ENCODE measurements around the gene MTSS2.

MTSS2 gene

DNA sequence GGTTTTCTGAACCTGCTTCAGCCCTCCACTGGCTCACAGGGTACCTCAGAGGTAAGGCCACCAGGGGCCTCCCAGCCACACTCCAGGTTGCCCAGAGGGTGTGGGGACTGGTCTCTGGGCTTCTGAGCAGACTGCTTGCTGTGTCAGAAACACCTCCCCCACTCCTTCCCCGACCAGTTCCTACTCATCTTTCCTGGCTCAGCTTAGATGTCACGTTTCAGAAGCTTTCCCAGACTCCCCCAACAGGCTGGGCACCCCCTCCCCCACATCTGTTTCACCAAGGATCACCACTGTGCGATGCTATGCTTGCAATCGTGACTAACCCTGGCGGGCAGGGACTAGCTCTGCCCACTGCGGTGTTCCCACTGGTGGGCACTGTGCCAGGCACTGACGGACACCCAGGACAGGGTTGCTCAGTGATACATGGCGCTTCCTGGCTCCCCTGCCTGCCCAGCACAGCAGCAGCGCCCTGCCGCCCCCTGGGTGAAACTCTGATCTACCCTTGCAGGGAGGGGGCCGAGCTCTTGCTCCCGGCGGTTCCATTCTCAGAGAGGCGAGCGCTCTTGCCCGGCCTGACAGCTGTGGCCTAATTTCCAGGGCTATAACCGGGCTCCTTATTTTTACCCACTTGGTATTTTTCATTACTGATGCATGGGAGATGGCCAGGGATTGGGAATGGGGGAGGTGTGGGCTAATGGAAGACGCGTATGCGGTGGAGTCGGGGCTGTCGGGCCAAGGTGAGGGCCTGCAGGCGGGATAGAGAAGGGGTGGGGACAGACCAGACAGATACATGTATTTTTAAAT is 29.4 kb upstream of the MTSS2 start:
- DNase-seq (ENCODE audit: low read depth in 2 of 2), result no peak

DNA sequence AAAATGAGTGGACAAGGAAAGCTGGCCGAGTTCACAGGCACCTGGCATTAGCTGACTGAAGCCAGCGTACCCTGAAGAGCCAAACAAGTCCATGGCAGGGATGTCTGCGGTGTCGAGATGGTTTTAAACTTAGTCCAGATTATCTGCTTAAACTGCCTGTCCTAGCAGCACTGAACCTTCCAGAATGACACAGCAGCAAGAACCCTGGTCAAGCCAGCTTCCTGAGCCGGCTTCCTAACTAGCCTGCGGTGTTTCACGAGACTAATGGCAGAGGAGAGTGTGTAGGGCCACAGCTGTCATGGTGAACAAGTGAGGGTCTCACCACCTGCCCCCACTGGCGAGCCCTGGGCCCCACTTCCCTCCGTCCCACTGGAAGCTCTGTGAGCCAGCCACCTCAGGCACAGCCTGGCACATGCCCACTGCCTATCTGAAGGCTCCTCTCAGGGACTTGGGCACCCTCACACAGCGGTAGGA is 28.8 kb upstream of the MTSS2 start:
- no peak for DNase-seq (ENCODE audit: low read depth in 2 of 2)

DNA sequence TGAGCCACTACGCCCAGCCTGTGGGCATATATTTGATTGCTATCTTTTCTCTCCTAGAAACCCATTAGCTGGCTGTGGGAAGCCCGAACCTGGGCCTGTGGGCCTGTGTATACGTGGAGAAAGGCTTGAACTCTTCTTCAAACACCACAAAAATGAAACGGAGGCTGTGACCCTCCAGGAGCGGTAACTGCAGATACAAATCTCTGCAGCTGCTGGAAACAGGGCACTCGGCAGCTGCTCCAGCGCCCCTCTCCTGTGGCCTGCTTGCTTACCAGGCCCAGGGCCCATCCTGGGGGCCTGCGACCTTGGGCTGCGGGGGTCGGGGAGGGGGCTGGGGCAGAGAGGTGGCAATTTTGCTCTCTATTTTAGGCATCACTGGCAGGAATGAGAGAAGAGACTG is 28.0 kb upstream of the MTSS2 start:
- DNase-seq (ENCODE audit: low read depth in 2 of 2), result no peak

DNA sequence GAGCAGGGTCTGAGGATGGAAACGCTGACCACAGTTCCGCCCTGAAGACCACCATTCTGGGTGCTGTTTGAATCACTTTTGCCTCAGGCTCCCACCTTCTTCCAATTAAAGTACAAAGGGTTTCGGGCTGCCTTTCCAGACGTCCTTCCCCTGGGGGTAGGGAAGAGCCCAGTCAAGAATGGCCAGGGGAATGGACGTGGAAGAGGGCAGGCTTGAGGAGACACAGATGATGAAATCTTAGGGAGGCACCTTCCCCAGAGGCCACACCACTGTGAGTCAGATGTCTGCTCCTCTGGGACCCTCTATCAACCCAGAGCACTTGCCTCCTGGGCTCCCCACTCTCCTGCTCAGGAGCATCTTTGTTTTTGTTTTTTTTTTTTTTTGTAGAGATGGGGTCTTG is 27.5 kb upstream of the MTSS2 start:
- DNase-seq (ENCODE audit: low read depth in 2 of 2), result no peak

DNA sequence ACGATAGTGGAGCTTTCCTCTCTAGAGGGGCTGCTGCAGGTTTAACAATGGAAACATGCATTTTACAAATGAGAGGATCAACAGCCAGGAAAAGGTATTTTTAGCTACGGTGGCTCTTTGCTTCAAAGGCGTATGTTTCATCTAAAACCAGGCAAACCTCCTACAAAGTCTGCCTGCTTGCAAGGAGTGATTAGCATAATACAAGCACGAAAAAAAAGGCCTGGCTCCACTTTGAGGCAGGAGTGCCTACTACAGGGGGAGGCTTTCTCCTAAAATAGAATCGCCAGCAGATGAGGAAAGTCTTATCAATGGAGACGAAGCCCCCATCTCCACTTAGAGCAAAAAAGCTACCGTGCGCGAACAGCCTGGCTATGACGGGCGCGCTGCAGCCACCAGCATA is 27.1 kb upstream of the MTSS2 start:
- no peak for DNase-seq (ENCODE audit: low read depth in 2 of 2)

DNA sequence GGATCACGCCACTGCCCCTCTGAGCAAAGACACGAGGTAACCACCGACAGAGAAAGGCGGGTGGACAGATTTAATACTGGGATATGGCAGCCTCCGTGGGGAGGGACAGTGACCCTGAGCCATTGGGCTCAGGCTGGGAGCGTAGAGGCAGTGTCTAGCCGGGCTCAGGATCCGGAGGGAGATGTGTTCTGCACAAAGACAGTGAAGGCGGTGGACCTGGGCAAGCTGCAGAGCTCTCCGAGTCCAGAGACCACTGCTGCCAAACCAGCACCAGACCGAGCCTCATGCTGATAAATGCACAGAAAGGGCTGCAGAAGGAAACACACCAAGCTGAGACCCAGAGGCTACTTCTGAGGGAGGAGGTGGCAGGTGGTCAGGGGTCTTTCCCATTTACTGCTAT is 26.5 kb upstream of the MTSS2 start:
- no peak for DNase-seq (ENCODE audit: low read depth in 2 of 2)

DNA sequence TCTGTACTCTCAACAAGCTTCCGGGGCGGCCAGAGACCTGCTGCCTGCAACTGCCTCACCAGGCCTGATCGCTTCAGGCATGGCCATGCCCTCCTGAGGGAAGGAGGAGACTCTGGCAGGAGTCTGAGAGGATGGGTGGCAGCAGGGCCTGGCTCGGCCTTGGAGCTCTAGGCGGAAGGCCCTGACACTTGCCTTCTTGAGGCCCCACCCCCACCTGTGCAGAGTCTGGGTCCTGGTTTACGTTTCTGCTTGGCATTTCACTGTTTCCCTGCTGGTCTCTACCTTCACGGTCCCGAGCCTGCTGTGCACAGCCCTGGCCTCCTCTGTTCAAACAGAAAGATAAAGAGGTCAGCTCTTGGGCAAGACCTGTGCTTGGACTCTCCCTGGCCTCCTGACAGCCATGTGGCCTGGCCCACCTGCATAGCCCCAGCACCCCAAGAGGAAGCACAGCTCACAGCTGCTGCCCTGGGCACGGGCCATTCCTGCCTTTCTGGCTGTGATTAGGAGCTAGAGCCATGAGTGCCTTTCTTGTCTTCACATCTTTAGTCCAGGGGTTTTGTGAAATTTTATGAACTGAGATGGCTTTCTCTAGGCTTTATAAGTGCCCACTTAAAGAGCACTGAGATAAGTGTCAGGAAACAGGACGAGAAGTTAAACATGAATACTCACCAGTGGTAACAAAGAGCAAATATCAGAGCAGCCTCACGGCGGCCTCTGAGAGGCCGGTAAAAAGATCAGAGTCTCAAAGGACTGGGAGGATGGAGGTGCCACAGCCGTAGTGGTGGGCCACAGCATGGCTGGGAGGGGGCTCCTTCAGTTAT is 25.6 kb upstream of the MTSS2 start:
- no peak for DNase-seq (ENCODE audit: low read depth in 2 of 2)

DNA sequence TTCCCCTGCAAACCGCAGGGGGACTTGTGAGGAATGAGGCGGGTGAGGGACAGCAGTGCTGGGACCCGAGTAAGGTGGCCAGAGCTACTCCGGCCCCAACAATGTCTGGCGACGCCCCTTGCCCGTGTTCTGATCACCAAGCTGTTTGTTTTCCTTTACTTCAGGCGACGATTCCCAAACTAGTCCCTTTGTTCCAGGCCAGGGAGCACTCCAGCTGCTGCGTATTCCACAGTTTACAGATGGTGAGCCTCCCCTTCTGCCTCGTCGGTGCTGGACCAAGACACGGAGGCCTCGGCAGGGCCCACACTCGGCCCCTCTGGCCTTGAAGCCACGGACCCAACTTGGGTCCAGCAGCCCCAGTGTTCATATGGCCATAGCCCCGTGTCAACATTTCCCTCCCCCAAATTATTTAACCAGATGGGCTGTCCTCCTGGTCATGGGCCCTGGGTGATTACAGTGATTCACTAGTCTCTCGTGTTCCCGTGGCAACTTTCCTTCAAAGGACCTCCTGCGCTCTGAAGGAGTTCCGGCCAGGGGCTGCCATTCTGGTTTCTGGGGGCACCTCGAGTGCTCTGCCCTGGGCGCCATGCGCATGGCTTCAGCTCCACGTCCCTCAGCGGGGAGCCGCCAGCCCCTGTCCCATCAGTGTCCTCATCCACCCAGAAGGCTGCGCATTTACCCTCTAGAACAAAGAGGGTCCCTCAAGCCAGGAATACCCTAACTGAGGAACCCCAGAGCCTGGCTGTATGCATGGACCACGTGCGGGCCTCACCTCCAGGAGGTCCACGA is 24.8 kb upstream of the MTSS2 start:
- DNase-seq (ENCODE audit: low read depth in 2 of 2), result no peak

DNA sequence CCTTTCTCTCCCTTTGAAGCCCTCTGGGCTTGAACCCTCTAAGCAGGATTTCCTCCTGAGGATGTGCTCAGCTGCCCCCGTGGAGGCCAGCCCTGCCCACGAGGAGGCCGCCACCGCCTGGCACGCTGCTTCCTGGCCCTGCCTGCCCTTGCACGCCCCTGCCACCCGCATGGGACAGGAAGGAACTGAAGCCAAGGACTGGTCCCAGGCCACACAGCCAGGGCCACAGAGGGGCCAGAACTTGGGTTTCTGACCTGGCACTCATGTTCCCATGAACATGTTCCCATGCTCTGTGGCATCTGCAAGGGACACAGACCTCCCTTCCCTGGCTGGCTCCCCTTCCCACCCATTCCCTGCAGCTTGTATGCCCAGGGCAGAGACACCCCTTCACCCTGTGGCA is 24.1 kb upstream of the MTSS2 start:
- DNase-seq (ENCODE audit: low read depth in 2 of 2), result no peak

DNA sequence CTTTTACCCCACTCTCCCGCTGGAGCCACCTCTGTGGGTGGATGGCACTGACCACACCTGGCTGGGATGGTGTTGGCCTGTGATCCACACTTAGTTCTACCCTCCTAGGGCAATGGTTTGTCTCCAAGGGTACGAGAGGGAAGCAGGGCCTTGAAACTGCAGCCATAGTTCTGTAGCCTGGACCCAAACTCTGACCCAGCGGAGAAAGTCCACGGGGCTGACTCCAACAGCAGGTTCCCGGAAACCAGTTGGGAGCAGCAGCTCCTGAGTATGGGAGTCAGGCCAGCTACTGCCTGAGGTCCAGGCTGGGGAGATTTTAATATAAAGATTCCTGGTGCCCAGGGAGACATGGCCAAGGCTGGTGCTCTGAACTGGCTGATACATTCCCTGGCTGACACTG is 23.6 kb upstream of the MTSS2 start:
- DNase-seq (ENCODE audit: low read depth in 2 of 2), result no peak

DNA sequence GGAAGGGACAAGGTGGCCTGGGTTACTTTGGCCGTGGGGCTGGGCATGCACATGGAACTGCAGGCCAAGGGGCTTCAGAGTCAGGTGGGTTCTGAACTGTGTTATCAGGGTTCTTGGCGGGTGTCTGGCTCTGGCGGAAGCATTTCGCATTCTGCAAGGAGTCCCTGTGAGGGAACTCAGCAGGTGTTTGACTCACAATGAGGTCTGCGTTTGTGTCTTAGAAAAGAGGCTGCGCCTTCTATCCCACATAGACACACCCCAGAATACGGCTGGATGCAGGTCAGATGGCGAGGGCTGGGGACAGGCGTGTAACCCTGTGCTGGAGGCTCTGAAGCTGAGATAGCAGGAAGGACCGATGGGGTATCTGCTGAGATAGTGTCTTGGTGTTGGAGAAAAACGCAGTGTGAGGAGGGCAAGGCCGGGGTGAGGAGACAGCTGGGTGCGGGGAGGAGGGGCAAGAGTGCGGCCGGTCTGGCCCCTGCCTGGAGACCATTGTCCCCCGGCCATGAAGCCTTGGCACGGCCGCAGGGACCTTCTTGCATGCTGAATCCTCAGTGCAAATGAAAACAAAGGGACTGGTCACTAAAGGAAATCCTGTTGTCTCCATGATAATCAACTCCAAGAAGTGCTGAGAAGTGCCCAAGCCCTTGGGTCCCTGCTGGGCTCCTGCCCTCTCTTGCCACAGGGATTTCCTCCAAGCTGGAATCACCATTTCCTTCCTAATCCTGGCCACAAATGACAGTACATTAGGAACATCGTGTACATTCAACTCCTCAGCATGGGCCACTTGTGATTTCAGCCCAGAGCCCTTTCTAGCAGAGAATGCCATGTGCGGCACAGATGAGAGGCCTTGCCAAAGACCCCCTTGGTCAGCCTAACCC is 22.8 kb upstream of the MTSS2 start:
- DNase-seq (ENCODE audit: low read depth in 2 of 2), result no peak

DNA sequence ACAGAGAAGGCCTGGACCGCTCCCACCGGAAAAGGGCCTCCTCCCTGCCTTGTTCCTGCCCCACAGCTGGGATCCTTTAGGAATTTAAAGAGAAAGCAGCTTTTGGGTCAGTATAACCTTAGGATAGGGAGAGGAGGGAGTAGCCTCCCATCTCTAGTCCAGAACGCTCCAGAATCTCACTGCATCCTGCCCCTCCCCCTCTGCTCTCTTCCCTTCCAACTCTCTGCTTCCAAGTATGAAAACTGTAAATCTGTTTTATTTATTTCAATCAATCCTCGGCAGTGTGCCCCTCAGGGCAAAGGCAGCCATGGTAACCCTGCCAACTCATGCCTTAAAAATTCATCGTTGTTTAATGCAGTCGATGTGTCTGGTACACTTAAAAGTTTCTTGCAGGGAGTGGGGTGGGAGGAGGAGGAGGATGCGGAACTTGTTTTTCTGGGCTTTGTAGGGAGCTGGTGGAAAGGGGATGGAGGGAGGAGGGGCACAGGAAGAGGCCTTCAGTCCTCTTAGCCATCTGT is 21.2 kb upstream of the MTSS2 start:
- no peak for DNase-seq (ENCODE audit: low read depth in 2 of 2)

DNA sequence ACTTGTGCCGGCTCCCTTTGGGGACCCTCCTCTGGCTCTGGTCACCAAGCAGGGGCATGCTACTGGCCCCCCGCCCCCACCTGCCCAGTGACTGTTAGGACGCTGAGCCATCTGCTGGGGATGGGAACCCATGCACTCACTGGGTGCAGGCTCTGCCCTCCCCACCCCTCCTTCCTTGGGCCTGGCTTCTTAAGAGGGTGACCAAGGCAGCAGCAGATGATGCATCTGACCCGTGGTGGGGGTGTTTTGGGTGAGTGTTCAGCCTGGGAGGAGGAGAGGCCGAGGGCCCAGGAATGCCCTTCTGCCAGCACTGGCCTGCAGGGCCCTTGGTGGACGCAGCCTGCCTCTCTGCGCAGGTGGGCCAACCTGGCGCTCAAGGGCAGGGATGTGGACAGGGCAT is 19.2 kb upstream of the MTSS2 start:
- no peak for DNase-seq (ENCODE audit: low read depth in 2 of 2)

DNA sequence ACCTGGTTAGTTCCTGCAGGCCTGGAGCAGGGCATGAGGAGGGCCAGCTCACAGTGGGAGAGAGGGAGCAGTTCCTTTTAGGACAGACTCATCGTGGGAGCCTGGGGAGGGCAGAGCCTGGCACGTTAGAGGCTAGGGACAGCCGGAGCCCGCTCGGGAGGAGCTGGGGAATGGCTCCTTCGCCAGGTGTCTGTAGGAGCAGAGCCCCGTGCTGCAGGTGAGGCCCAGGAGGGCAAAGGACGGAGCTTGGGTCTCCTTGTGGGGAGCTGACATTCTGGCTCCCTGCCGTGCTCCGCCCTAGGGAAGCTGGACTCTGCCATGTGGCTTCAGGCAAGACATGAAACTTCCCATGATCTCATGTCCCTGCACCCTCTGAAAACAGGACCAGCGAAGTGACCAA is 18.7 kb upstream of the MTSS2 start:
- DNase-seq (ENCODE audit: low read depth in 2 of 2), result no peak

DNA sequence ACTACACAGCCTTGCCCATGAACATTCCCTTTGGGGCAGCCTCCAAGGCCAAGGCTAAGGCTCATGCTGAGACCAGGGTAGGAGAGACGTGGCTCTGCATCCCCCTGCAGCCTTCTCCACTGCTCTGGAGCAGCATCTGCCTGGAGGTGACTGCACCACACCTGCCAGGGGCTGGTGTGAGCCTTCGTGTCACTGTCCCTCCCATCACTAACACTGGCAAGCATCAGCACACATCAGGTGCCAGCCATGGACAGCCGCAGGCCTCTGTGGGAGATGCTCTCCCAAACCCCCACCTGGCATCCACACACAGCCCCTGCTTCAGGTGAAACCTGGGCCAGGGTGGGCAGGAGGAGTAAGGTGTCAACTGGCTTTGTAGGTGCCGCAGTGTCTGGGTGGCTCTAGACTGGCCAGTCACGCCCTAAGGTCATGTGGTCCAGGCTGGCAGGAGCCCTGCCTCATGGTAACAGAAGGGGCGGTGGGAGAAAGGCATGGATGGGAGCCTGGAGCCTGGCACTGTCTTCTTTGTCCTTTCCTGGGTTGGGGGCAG is 18.1 kb upstream of the MTSS2 start:
- DNase-seq (ENCODE audit: low read depth in 2 of 2), result no peak

DNA sequence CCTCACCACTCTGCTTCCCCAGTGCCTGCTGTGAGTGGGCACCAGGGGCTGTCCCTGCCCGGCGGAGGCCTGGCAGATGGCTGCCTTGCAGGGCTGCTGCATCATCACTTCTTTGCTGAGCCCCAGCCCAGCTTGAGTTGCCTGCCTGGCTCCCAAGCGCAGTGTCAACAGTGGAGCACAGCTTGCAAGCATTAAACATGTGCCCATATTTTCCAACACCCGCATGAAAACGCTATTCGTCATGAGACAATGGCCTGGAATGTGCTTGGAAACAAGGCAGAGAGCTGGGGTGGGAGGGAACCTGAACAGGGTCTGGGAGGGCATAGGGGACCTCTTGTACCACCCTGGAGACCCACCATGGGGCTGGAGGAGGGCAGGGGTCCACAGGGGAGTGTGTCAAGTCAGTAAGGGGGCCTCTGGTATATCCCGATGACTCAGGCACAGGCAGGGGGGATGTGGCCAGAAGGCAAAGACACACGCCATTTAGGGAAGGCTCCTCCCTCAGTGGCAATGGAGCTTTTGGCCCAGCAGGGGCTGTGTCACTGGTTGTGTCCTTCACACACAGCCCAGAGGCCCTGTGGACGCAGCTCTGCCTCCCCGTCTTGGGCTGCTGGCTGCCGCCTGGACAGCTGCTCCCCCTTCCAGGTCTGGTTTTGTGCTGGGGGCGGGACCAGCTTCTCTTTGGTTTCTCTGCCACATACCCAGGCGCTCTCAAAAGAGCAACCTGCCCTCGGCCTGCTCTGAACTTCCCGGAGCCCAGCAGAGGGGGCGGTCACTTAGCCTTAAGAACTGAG is 17.4 kb upstream of the MTSS2 start:
- DNase-seq (ENCODE audit: low read depth in 2 of 2), result no peak

DNA sequence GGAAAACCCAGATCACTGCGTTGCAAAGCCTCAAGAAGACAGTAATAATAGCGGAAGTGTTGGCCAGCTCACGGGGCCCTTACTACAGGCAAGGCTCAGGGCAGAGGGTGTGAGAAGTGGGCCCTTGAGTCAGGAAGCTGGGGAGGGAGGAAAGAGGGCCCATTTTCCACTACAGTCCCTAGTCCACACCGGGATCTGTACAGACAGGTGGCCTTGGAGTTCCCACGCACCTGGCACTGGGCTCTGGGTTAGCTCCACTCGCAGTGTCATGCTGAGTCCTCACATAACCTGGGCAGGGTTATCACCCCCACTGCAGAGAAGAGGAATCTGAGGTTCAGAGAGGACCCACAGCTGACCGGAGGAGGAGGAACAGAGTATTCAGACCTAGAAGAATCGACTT is 16.8 kb upstream of the MTSS2 start:
- no peak for DNase-seq (ENCODE audit: low read depth in 2 of 2)

DNA sequence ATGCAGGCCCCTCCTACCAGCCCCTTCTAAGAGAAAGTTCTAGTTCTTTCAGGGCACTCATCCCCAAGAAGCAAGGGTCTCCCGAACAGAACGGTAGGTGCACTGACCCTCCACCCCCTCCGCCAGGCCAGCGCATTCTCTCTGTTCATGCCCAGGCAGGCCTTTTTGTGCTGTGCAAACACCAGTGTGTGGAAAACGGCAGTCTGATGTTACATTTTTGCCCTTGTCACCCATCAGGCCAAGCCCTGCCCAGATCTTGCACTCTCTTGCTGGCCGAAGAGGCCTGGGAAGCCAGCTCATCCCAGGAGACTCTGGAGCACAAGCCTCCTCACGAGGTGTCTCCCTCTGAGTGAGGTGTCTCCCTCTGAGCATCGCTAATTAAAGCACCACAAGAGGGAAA is 16.1 kb upstream of the MTSS2 start:
- no peak for DNase-seq (ENCODE audit: low read depth in 2 of 2)

DNA sequence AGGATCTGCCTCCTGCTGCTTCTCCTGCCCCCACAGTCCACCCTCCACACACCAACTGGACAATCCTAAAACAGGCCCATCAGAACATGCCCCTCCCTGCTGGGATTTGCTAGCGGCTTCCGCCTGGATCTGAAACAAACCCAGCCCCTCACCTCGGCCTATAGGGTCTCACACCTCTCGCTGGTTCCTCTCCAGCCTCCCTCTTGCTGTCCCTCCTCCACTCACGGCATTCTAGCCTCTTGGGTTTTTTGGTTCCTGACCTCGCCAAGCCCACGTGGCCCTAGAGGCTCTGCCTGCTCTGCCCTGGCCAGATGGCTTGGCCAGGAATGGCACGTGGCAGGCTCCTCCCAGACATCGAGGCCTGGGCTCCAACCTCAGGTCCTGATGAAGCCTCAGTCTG is 15.7 kb upstream of the MTSS2 start:
- DNase-seq (ENCODE audit: low read depth in 2 of 2), result no peak

DNA sequence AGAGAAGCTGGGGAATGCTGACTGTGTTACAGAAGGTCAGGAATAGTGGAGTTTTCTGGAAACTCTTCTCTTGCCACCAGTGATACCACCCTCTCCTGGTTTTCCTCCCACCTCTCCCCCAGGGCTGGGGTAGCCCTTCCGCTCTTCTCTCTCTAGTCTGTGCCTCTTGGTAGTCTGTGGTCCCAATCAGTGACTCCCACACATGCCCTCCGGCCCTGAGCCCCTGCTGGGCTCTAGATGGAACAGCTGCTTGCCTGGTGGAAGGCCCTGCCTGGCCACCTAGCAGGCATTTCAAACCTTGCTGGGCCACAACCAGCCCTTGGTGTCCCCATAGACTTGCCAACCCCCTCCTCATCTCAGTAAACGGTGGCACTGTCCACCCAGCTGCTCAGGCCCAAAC is 15.2 kb upstream of the MTSS2 start:
- DNase-seq (ENCODE audit: low read depth in 2 of 2), result no peak
